Adrenal gland (tissue), 5 donors: ENCODE results near the gene HFM1.
"Not testable (repeated sequence)": the region's sequence is repeated elsewhere in the genome, so short reads cannot be mapped to it uniquely, and the experiment has no call there.

Source experiments
- POLR2A ChIP-seq, 2 donors: fragments of 450-650 bp; IDR thresholded peaks; one replicate each; pipeline ENCODE4 v1.6.1; 2017; ENCODE audit warnings: antibody characterized with exemption in 2 of 2, mild to moderate bottlenecking in 2 of 2, moderate library complexity in 1 of 2
- TF ChIP-seq, protein P1 (sequence below), 6 experiments: fragments of 450-650 bp in 4 of 6; fragments of 200-600 bp in 2 of 6; sonication (generic) in 1 of 6; IDR thresholded peaks; 1 replicate in 5 of 6; 2 replicates in 1 of 6; pipeline versions ENCODE4 v1.5.1 to v1.8.0; 2016 to 2021; ENCODE audit warnings: antibody characterized with exemption in 6 of 6, mild to moderate bottlenecking in 2 of 6, moderate library complexity in 1 of 6
- donor health status: DM: no; HTN: no; CAD: no.

DNA sequence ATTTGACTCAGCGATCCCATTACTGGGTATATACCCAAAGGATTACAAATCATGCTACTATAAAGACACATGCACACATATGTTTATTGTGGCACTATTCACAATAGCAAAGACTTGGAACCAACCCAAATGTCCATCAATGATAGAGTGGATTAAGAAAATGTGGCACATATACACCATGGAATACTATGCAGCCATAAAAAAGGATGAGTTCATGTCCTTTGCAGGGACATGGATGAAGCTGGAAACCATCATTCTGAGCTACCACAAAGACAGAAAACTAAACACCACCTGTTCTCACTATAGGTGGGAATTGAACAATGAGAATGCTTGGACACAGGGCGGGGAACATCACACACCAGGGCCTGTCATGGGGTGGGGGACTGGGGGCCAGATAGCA lies 43.1 kb upstream of the HFM1 start:
- TF ChIP-seq POLR2A (IDR thresholded peaks at IDR 0.05) = not testable (repeated sequence)
- TF ChIP-seq, protein P1, sequence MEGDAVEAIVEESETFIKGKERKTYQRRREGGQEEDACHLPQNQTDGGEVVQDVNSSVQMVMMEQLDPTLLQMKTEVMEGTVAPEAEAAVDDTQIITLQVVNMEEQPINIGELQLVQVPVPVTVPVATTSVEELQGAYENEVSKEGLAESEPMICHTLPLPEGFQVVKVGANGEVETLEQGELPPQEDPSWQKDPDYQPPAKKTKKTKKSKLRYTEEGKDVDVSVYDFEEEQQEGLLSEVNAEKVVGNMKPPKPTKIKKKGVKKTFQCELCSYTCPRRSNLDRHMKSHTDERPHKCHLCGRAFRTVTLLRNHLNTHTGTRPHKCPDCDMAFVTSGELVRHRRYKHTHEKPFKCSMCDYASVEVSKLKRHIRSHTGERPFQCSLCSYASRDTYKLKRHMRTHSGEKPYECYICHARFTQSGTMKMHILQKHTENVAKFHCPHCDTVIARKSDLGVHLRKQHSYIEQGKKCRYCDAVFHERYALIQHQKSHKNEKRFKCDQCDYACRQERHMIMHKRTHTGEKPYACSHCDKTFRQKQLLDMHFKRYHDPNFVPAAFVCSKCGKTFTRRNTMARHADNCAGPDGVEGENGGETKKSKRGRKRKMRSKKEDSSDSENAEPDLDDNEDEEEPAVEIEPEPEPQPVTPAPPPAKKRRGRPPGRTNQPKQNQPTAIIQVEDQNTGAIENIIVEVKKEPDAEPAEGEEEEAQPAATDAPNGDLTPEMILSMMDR (IDR thresholded peaks at IDR 0.05) = not testable (repeated sequence)
